Heart right ventricle (tissue), 16 donors: ENCODE results near the gene MAST1. TPM values are rescaled to one million over a fixed set of nuclear protein-coding genes. Genes with fewer than 3 reads are reported as not detected.
"Not testable (repeated sequence)": the region's sequence is repeated elsewhere in the genome, so short reads cannot be mapped to it uniquely, and the experiment has no call there.

Source experiments
- ATAC-seq, 8 donors: fragments of 200-7000 bp; cut with Tn5 transposase; one replicate each; pipeline ENCODE4 v1.9.1; 2020; ENCODE audit warnings: mild to moderate bottlenecking in 8 of 8, moderate library complexity in 8 of 8, moderate number of reproducible peaks in 1 of 8
- DNase-seq, 2 donors: peaks; one replicate each; pipeline ENCODE4 v3.0.0-alpha.2; 2020
- H3K27ac ChIP-seq, 10 donors: fragments of 200-600 bp; sonication (generic) in 2 of 10; one replicate each; pipeline versions ENCODE4 v1.5.0 to v1.8.0; 2020 to 2022; ENCODE audit warnings: mild to moderate bottlenecking in 3 of 10
- H3K27me3 ChIP-seq, 7 donors: fragments of 200-600 bp; one replicate each; pipeline ENCODE4 v1.8.0; 2021 to 2022; ENCODE audit warnings: mild to moderate bottlenecking in 2 of 7
- H3K36me3 ChIP-seq, 9 donors: fragments of 200-600 bp; sonication (generic) in 1 of 9; one replicate each; pipeline versions ENCODE4 v1.5.0 to v1.8.0; 2020 to 2022; ENCODE audit warnings: mild to moderate bottlenecking in 2 of 9
- H3K4me1 ChIP-seq, 9 donors: fragments of 200-600 bp; sonication (generic) in 1 of 9; one replicate each; pipeline versions ENCODE4 v1.5.0 to v1.8.0; 2020 to 2022; ENCODE audit warnings: mild to moderate bottlenecking in 4 of 9
- H3K4me3 ChIP-seq, 10 donors: fragments of 200-600 bp; sonication (generic) in 2 of 10; one replicate each; pipeline versions ENCODE4 v1.5.0 to v1.8.0; 2020 to 2022; ENCODE audit warnings: mild to moderate bottlenecking in 7 of 10, moderate library complexity in 2 of 10
- H3K9me3 ChIP-seq, 11 donors: fragments of 200-600 bp in 10 of 11; sonication (generic) in 2 of 11; one replicate each; pipeline versions ENCODE4 v1.5.0 to v1.8.0; 2013 to 2022; ENCODE audit warnings: mild to moderate bottlenecking in 2 of 11, control low read depth in 1 of 11, moderate library complexity in 1 of 11
- CTCF ChIP-seq, 9 donors: fragments of 200-600 bp; sonication (generic) in 2 of 9; IDR thresholded peaks; one replicate each; pipeline versions ENCODE4 v1.5.0 to v1.8.0; 2021 to 2022; ENCODE audit warnings: antibody characterized with exemption in 9 of 9, mild to moderate bottlenecking in 5 of 9, moderate library complexity in 1 of 9
- whole genome bisulfite sequencing, 2 donors: extraction: QIAGEN DNeasy Blood & Tissue Kit; methylation state at CpG; one replicate each; pipeline ENCODE4 v1.1.7; 2013; ENCODE audit warnings: inconsistent platforms in 1 of 2; 5-methylcytosine and 5-hydroxymethylcytosine counted together
- intact Hi-C, 10 donors: fragments of 100-400 bp; cut with DNase I; formaldehyde crosslinking; loops; one replicate each; pipeline versions ENCODE4 v1.11.1 to v1.14.2; 2022
- polyA plus RNA-seq, 2 donors: library from polyadenylated mRNA; stranded (reverse); fragments of 200-250 nt; gene quantifications; one replicate each; pipeline ENCODE4 v1.2.3, GENCODE V29; 2013
- total RNA-seq, 10 donors: library from RNA; stranded (reverse); fragmentation: NEBNext Ultra II Directional in 3 of 10; extraction: Animal tissue kit (Norgen Biotek cat#: 25700) in 3 of 10; gene quantifications; one replicate each; pipeline versions ENCODE4 v1.2.1 to v1.2.4, GENCODE V29; 2021 to 2023
- donor health status: Arrhythmogenic right ventricular cardiomyopathy.
- donor health status: ischemic (EF 13 %, LVEDD 7.1; RV severe dilation, severe dysfunction).
- donor health status: healthy with polysubstance abuse.
- donor health status: DM: no; HTN: yes; CAD: no.
- donor health status: DM: no; HTN: no; CAD: no.
- donor health status: ischemic (EF 25% LVEDD 6.9; RV normal size, moderate dysfunction).
- donor health status: ischemic (EF 25% LVEDD 5.7; RV mildly dilated, moderate dysfunction).
- donor health status: healthy.
- donor health status: DM: yes; HTN: yes; CAD: no.
- donor health status: Ischemic cardiomyopathy.
- donor health status: ischemic (EF 35%, LVEDD 5.7; RV mildly dilated, moderate dysfunction).
- donor health status: nonischemic (EF 11% LVEDD 7.7; RV severe dilation, severe dysfunction).
- donor health status: DM: yes; HTN: yes; CAD: no.
- donor health status: PGD.
- donor health status: ischemic (EF 29% LVEDD 5.4; RV normal size, mild dysfunction).
- donor health status: nonischemic (EF 23%, LVEDD 6.1; RV moderate dilation, normal function).

MAST1 gene
- total and polyA plus RNA-seq, 12 donors, result 0.07 to 0.88 (median 0.31) TPM; not detected in 2

GRCh38 chr19:12907166-12907565 is 68.9 kb downstream of the MAST1 start:
- Histone ChIP-seq H3K4me1 (peaks cover 0 to 3% (median under 1%) of the 10 kb centered on the region in 9 donors), H3K36me3 (no peaks in the 10 kb centered on the region), H3K9me3 (no peaks in the 10 kb centered on the region), H3K4me3 (no peak overlapping the region), H3K27me3 (no peaks in the 10 kb centered on the region), H3K27ac (no peak overlapping the region)
- DNase-seq, result no peak
- TF ChIP-seq CTCF (IDR thresholded peaks at IDR 0.05), result no peak
- no peak for ATAC-seq
- WGBS, 2 donors, result 89 to 90% methylated on average over 9 of the region's 9 CpGs
- intact Hi-C loops, result no loop called here

- ATAC-seq (peak in 1 of 8 donors; percentile 3), DNase-seq (no peak)
- peak overlapping the region in 8 of 10 donors; percentile 56 to 80 (median 70) for H3K27ac ChIP-seq
- H3K9me3 ChIP-seq, result no peaks in the 10 kb centered on the region
- H3K4me1 ChIP-seq, result peaks cover 4 to 26% (median 20%) of the 10 kb centered on the region in 9 donors
- 33 to 41% methylated on average over 4 of the region's 4 CpGs for WGBS, 2 donors
- no peak for TF ChIP-seq CTCF (IDR thresholded peaks at IDR 0.05)
- intact Hi-C loops, result no loop called here
- peak overlapping the region in 7 of 10 donors; percentile 10 to 40 (median 26) for H3K4me3 ChIP-seq
- no peaks in the 10 kb centered on the region for H3K36me3 ChIP-seq
- no peaks in the 10 kb centered on the region for H3K27me3 ChIP-seq
Measured at GRCh38 chr19:12912571-12912970, 74.3 kb downstream of the MAST1 start.

DNA sequence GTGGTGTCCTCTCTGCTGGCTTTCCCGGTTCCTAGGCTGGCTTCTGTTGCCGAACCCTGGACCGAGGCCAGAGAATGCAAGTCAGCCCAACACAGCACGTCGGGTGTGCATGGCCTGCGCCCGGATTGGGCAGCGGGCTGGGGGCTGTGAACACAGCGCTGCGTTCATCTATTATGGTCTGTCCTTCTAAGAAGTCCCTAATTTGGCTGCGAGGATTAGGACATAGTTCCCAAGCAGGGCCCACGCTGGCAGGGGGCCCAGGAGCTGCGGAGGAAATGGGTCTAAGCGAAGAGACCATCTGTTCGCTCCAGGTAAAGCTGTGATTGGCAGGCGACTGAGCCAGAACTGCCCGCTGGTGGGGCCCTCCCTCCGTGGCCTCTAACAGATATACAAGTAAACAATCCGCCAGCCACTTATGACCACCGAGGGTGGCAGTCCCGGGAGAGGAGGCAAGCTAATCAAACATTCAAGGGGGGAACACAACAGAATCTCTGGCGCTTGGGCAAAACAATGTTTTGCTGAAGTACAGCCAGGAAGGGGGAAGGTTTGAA is 74.8 kb downstream of the MAST1 start:
- Histone ChIP-seq H3K4me3 (peak overlapping the region in 8 of 10 donors; percentile 2 to 40 (median 26)), H3K27ac (peak overlapping the region in 9 of 10 donors; percentile 41 to 80 (median 67)), H3K4me1 (peaks cover 4 to 26% (median 20%) of the 10 kb centered on the region in 9 donors), H3K27me3 (no peaks in the 10 kb centered on the region), H3K36me3 (no peaks in the 10 kb centered on the region), H3K9me3 (no peaks in the 10 kb centered on the region)
- DNase-seq, result peak; percentile 71 to 75
- ATAC-seq, result peak; percentile 77 to 92 (median 86)
- intact Hi-C loops, result no loop called here
- 2 to 4% methylated on average over 22 of the region's 22 CpGs for WGBS, 2 donors
- TF ChIP-seq CTCF (IDR thresholded peaks at IDR 0.05), result no peak

- ATAC-seq, result peak in 3 of 8 donors; percentile 14 to 28 (median 16)
- H3K27ac ChIP-seq, result peak overlapping the region in 9 of 10 donors; percentile 41 to 80 (median 67)
- H3K4me3 ChIP-seq, result no peak overlapping the region
- no peaks in the 10 kb centered on the region for H3K9me3 ChIP-seq
- no peak for TF ChIP-seq CTCF (IDR thresholded peaks at IDR 0.05)
- WGBS, 2 donors, result 45 to 52% methylated on average over 12 of the region's 12 CpGs
- no peak for DNase-seq
- no peaks in the 10 kb centered on the region for H3K36me3 ChIP-seq
- intact Hi-C loops, result no loop called here
- H3K27me3 ChIP-seq, result no peaks in the 10 kb centered on the region
- peaks cover 4 to 32% (median 25%) of the 10 kb centered on the region in 9 donors for H3K4me1 ChIP-seq
Measured at GRCh38 chr19:12913851-12914690, 75.8 kb downstream of the MAST1 start.

- H3K27ac ChIP-seq, H3K27me3 ChIP-seq, H3K9me3 ChIP-seq, H3K36me3 ChIP-seq, intact Hi-C loops, ATAC-seq, DNase-seq, H3K4me3 ChIP-seq: not testable (repeated sequence)
- 84 to 93% methylated on average over 4 of the region's 4 CpGs for WGBS, 2 donors
- peaks cover 4 to 39% (median 25%) of the 10 kb centered on the region in 9 donors for H3K4me1 ChIP-seq
Measured at GRCh38 chr19:12915860-12916259, 77.5 kb downstream of the MAST1 start.
